H1 (cell line): Measurements from ENCODE around the gene GDI2. TPM values are rescaled to one million over a fixed set of nuclear protein-coding genes. Genes with fewer than 3 reads are reported as not detected.
A peak's percentile ranks its signal among the peaks of the same experiment; 100 is the strongest.

ENCODE experiments used
- CTCF ChIA-PET: fragments of 300-600 bp; sonication (Branson Sonifier 250); formaldehyde crosslinking; loops from one replicate; lab custom pipeline; 2021; ENCODE audit not compliant: partially characterized antibody; lab: Charles Lee
- POLR2A ChIA-PET: fragments of 300-600 bp; sonication (Branson Sonifier 250); formaldehyde crosslinking; loops from one replicate; lab custom pipeline; 2021; ENCODE audit warnings: inconsistent platforms; ENCODE audit not compliant: partially characterized antibody; lab: Charles Lee
- DNase-seq, 2 experiments: peaks; one replicate each; pipeline versions ENCODE4 v3.0.0 to v3.0.0-alpha.2; 2010 to 2022; ENCODE audit warnings: low spot score in 2 of 2, low read depth in 1 of 2, mixed read lengths in 1 of 2
- FAIRE-seq: peaks from 2 replicates; lab custom pipeline; 2011; peaks lifted over from hg19 to GRCh38; lab: Jason Lieb, UNC
- H2AFZ ChIP-seq: 2 replicates; pipeline ENCODE4 v1.8.1; 2012; ENCODE audit warnings: low read length, inconsistent platforms
- H2AK5ac ChIP-seq: 2 replicates; pipeline ENCODE4 v1.6.1; 2013; ENCODE audit warnings: low read depth, low read length
- H2BK120ac ChIP-seq: replicated peaks from 2 replicates; pipeline ENCODE3; 2013; ENCODE audit warnings: low read depth, low read length, inconsistent platforms
- H2BK12ac ChIP-seq: 2 replicates; pipeline ENCODE4 v1.6.1; 2013; ENCODE audit warnings: low read depth, low read length
- H2BK15ac ChIP-seq: 2 replicates; pipeline ENCODE4 v1.6.1; 2013; ENCODE audit warnings: low read length
- H2BK20ac ChIP-seq: 2 replicates; pipeline ENCODE4 v1.6.1; 2013; ENCODE audit warnings: low read length
- H2BK5ac ChIP-seq: 2 replicates; pipeline ENCODE4 v1.6.1; 2013; ENCODE audit warnings: low read depth, low read length
- H3K14ac ChIP-seq: 2 replicates; pipeline ENCODE4 v1.6.1; 2013; ENCODE audit warnings: inconsistent platforms; ENCODE audit not compliant: insufficient read length
- H3K18ac ChIP-seq: 2 replicates; pipeline ENCODE4 v1.6.1; 2013; ENCODE audit warnings: low read length; ENCODE audit errors: extremely low read depth
- H3K23ac ChIP-seq: 2 replicates; pipeline ENCODE4 v1.6.1; 2013; ENCODE audit warnings: inconsistent platforms; ENCODE audit not compliant: insufficient read length
- H3K23me2 ChIP-seq: 2 replicates; pipeline ENCODE4 v1.6.1; 2013; ENCODE audit warnings: low read depth, low read length
- H3K27ac ChIP-seq: 2 replicates; pipeline ENCODE4 v1.6.1; 2011; ENCODE audit warnings: low read depth, low read length, inconsistent platforms
- H3K27me3 ChIP-seq, 4 experiments: replicated peaks in 1 of 4; 1 replicate in 1 of 4; 2 replicates in 3 of 4; pipeline versions ENCODE4 v1.6.1 to v1.8.1; 2011 to 2013; ENCODE audit warnings: low read length in 3 of 4, mild to moderate bottlenecking in 3 of 4, inconsistent platforms in 2 of 4, mixed read lengths in 2 of 4, moderate library complexity in 1 of 4; ENCODE audit not compliant: control insufficient read depth in 3 of 4, insufficient read depth in 3 of 4; ENCODE audit errors: extremely low read depth in 1 of 4
- H3K36me3 ChIP-seq, 4 experiments: 2 replicates each; pipeline versions ENCODE4 v1.6.1 to v1.8.1; 2011 to 2013; ENCODE audit warnings: mild to moderate bottlenecking in 4 of 4, low read length in 3 of 4, moderate library complexity in 2 of 4, control low read depth in 1 of 4, inconsistent platforms in 1 of 4; ENCODE audit not compliant: insufficient read depth in 4 of 4, control insufficient read depth in 2 of 4
- H3K4ac ChIP-seq: replicated peaks from 2 replicates; pipeline ENCODE3; 2013; ENCODE audit warnings: low read length, low read depth, mixed read lengths, inconsistent platforms; ENCODE audit not compliant: insufficient read length
- H3K4me1 ChIP-seq, 4 experiments: replicated peaks in 1 of 4; 1 replicate in 1 of 4; 2 replicates in 3 of 4; pipeline versions ENCODE4 v1.6.1 to v1.8.1; 2011 to 2013; ENCODE audit warnings: low read length in 3 of 4, inconsistent platforms in 2 of 4, mixed read lengths in 1 of 4; ENCODE audit not compliant: insufficient read depth in 4 of 4, control insufficient read depth in 3 of 4
- H3K4me2 ChIP-seq, 2 experiments: 2 replicates each; pipeline versions ENCODE4 v1.6.1 to v1.8.1; 2011 to 2013; ENCODE audit warnings: low read depth in 2 of 2, low read length in 2 of 2, control low read depth in 1 of 2, inconsistent platforms in 1 of 2, mild to moderate bottlenecking in 1 of 2; ENCODE audit not compliant: insufficient read depth in 1 of 2
- H3K4me3 ChIP-seq, 4 experiments: fragments of 200-600, 300-600 bp in 1 of 4; sonication (generic), shearing (Covaris generic), sonication (Bioruptor Twin) in 1 of 4; 2 replicates each; pipeline versions ENCODE4 v1.5.1 to v1.8.1; 2011 to 2016; ENCODE audit warnings: low read length in 4 of 4, low read depth in 3 of 4, control low read depth in 2 of 4, inconsistent platforms in 2 of 4, mild to moderate bottlenecking in 2 of 4, mixed read lengths in 1 of 4, moderate library complexity in 1 of 4; ENCODE audit not compliant: insufficient read depth in 2 of 4; ENCODE audit errors: extremely low read depth in 1 of 4
- H3K56ac ChIP-seq: replicated peaks from 2 replicates; pipeline ENCODE3; 2013; ENCODE audit warnings: low read depth, mild to moderate bottlenecking, mixed read lengths, low read length, inconsistent platforms; ENCODE audit not compliant: insufficient read length
- H3K79me1 ChIP-seq: 2 replicates; pipeline ENCODE4 v1.6.1; 2013; ENCODE audit warnings: low read depth, low read length, control low read depth
- H3K79me2 ChIP-seq, 2 experiments: 2 replicates each; pipeline versions ENCODE4 v1.6.1 to v1.8.1; 2012 to 2013; ENCODE audit warnings: low read length in 2 of 2, mild to moderate bottlenecking in 2 of 2, inconsistent platforms in 1 of 2; ENCODE audit not compliant: insufficient read depth in 2 of 2, control insufficient read depth in 1 of 2
- H3K9ac ChIP-seq, 4 experiments: replicated peaks in 1 of 4; 1 replicate in 1 of 4; 2 replicates in 3 of 4; pipeline versions ENCODE4 v1.6.1 to v1.8.1; 2011 to 2013; ENCODE audit warnings: low read depth in 3 of 4, low read length in 3 of 4, control low read depth in 2 of 4, mild to moderate bottlenecking in 2 of 4, moderate library complexity in 2 of 4, inconsistent platforms in 1 of 4; ENCODE audit errors: extremely low read depth in 1 of 4
- H3K9me3 ChIP-seq, 2 experiments: 2 replicates each; pipeline versions ENCODE4 v1.6.1 to v1.8.1; 2012 to 2013; ENCODE audit warnings: mild to moderate bottlenecking in 2 of 2, moderate library complexity in 2 of 2, control low read depth in 1 of 2, inconsistent platforms in 1 of 2, low read depth in 1 of 2, low read length in 1 of 2, mixed read lengths in 1 of 2; ENCODE audit not compliant: insufficient read depth in 2 of 2
- H4K20me1 ChIP-seq, 2 experiments: replicated peaks in 1 of 2; 2 replicates each; pipeline versions ENCODE3 to v1.8.1; 2011 to 2013; ENCODE audit warnings: inconsistent platforms in 2 of 2, low read length in 2 of 2, mild to moderate bottlenecking in 1 of 2; ENCODE audit not compliant: insufficient read depth in 2 of 2, control insufficient read depth in 1 of 2
- H4K5ac ChIP-seq: 2 replicates; pipeline ENCODE4 v1.6.1; 2013; ENCODE audit warnings: low read length, low read depth, mixed read lengths, inconsistent platforms; ENCODE audit not compliant: insufficient read length
- H4K8ac ChIP-seq: 2 replicates; pipeline ENCODE4 v1.8.0; 2013; ENCODE audit warnings: mild to moderate bottlenecking, moderate library complexity, low read length, inconsistent platforms; ENCODE audit not compliant: insufficient read depth; ENCODE audit errors: extremely low read depth
- H4K91ac ChIP-seq: replicated peaks from 2 replicates; pipeline ENCODE3; 2013; ENCODE audit warnings: low read length, mixed read lengths, inconsistent platforms; ENCODE audit not compliant: insufficient read length
- ATF2 ChIP-seq: IDR thresholded peaks from 2 replicates; pipeline ENCODE4 v1.6.1; 2012; ENCODE audit warnings: low read length, inconsistent platforms
- HDAC2 ChIP-seq, 2 experiments: fragments of 300-600 bp in 1 of 2; sonication (generic) in 1 of 2; IDR thresholded peaks; 2 replicates each; pipeline ENCODE4 v1.6.1; 2011 to 2012; ENCODE audit warnings: low read depth in 2 of 2, low read length in 2 of 2, mild to moderate bottlenecking in 2 of 2, moderate library complexity in 2 of 2, borderline replicate concordance in 1 of 2, inconsistent platforms in 1 of 2
- HDAC6 ChIP-seq: IDR thresholded peaks from one replicate; pipeline ENCODE4 v1.7.1; 2012; ENCODE audit warnings: low read depth, mild to moderate bottlenecking, inconsistent platforms, low read length, moderate library complexity
- POLR2A ChIP-seq, 2 experiments: IDR thresholded peaks; 1 replicate in 1 of 2; 2 replicates in 1 of 2; pipeline ENCODE4 v1.6.1; 2011; ENCODE audit warnings: low read depth in 2 of 2, low read length in 2 of 2, mild to moderate bottlenecking in 2 of 2; ENCODE audit errors: control extremely low read depth in 1 of 2
- POU5F1 ChIP-seq: IDR thresholded peaks from 2 replicates; pipeline ENCODE4 v1.6.1; 2011; ENCODE audit warnings: low read depth, mild to moderate bottlenecking, low read length, moderate library complexity
- RAD21 ChIP-seq, 2 experiments: IDR thresholded peaks in 1 of 2; conservative IDR thresholded peaks in 1 of 2; 2 replicates each; pipeline ENCODE4 v1.6.1; 2011; ENCODE audit warnings: low read depth in 2 of 2, low read length in 2 of 2, improper control_type of control experiment in 1 of 2, inconsistent platforms in 1 of 2, mild to moderate bottlenecking in 1 of 2, moderate library complexity in 1 of 2
- RNF2 ChIP-seq: fragments of 200-900, 300-1000 bp; sonication (generic); IDR thresholded peaks from 2 replicates; pipeline ENCODE4 v1.7.1; 2016; ENCODE audit warnings: borderline replicate concordance, low read depth, mild to moderate bottlenecking, antibody characterized with exemption, low read length; ENCODE audit not compliant: poor library complexity, severe bottlenecking; ENCODE audit errors: missing control alignments
- SIRT6 ChIP-seq: IDR thresholded peaks from one replicate; pipeline ENCODE4 v1.7.1; 2012; ENCODE audit warnings: low read length, inconsistent platforms
- SP1 ChIP-seq: IDR thresholded peaks from 2 replicates; pipeline ENCODE4 v1.6.1; 2011; ENCODE audit warnings: low read depth, low read length
- TAF1 ChIP-seq: IDR thresholded peaks from 2 replicates; pipeline ENCODE4 v1.6.1; 2011; ENCODE audit warnings: mild to moderate bottlenecking, low read depth, low read length
- TCF12 ChIP-seq: IDR thresholded peaks from 2 replicates; pipeline ENCODE4 v1.6.1; 2011; ENCODE audit warnings: low read depth, mild to moderate bottlenecking, low read length
- TEAD4 ChIP-seq: IDR thresholded peaks from 2 replicates; pipeline ENCODE4 v1.6.1; 2012; ENCODE audit warnings: low read depth, low read length, inconsistent platforms, mixed read lengths
- WGBS, 2 experiments: shearing (Covaris generic) in 1 of 2; methylation state at CpG; one replicate each; pipeline versions ENCODE4 v1.1.6 to v1.1.7; 2013 to 2015; ENCODE audit warnings: low lambda C conversion rate in 2 of 2, mixed read lengths in 2 of 2, inconsistent platforms in 1 of 2, low coverage in 1 of 2, missing lambda C conversion rate in 1 of 2; ENCODE audit not compliant: insufficient replicate concordance in 2 of 2, insufficient coverage in 1 of 2, insufficient read length in 1 of 2; ENCODE audit errors: extremely low coverage in 1 of 2, missing lambda C conversion rate in 1 of 2; 5-methylcytosine and 5-hydroxymethylcytosine counted together
- polyA plus RNA-seq, 7 experiments: library from polyadenylated mRNA; depleted of rRNA in 3 of 7; stranded (reverse) in 5 of 7; unstranded in 2 of 7; fragments of >200 nt in 5 of 7; fragments of 200-250 nt in 2 of 7; gene quantifications; 1 replicate in 5 of 7; 2 replicates in 1 of 7; 4 replicates in 1 of 7; pipeline versions ENCODE4 v1.2.1 to v1.2.3, GENCODE V29; 2011 to 2013; ENCODE audit warnings: missing spikeins in 2 of 7, mixed read lengths in 2 of 7
- total RNA-seq: library from RNA; stranded (reverse); fragmentation: NEBNext Ultra II Directional; extraction: Animal tissue kit (Norgen Biotek cat#: 25700); gene quantifications from 2 replicates; pipeline ENCODE4 v1.2.1, GENCODE V29; 2021

Gene GDI2
- total and polyA plus RNA-seq, 2 of the 8 experiments (the other 6 are each of a cell fraction or from before 2014, with no cell fraction given), result 168 to 385 TPM

- no peaks in the 10 kb centered on the region; a peak in 1 of 7 replicates for H3K4me1 ChIP-seq
- no peak overlapping the region for H2BK5ac ChIP-seq
- H3K14ac ChIP-seq, result no peak overlapping the region
- H3K23me2 ChIP-seq, result no peaks in the 10 kb centered on the region
- 96% methylated on average over 7 of the region's 7 CpGs; no CpG with 5 or more reads in 1 of the 2 experiments for WGBS, 2 experiments
- H3K9ac ChIP-seq, result no peak overlapping the region
- H2BK12ac ChIP-seq, result no peak overlapping the region
- H4K5ac ChIP-seq, result no peak overlapping the region
- H2AFZ ChIP-seq, result no peak overlapping the region
- H3K56ac ChIP-seq, result no peak overlapping the region
- H3K4me2 ChIP-seq, result no peak overlapping the region
- H2BK15ac ChIP-seq, result no peak overlapping the region
- CTCF ChIA-PET, result interaction anchor here (0.8 to 9.6 kb wide), 5 partner anchors 13 to 231 kb away, joined by 3 to 70 read pairs (median 4); no protein-coding TSS in a partner anchor
- no peak overlapping the region for H3K18ac ChIP-seq
- H3K4ac ChIP-seq, result no peak overlapping the region
- no peak overlapping the region for H2AK5ac ChIP-seq
- no peaks in the 10 kb centered on the region for H3K27me3 ChIP-seq
- POLR2A ChIA-PET, result interaction anchor here (0.6 to 3.6 kb wide), 5 partner anchors 9 to 231 kb away, joined by 3 to 14 read pairs (median 3); no protein-coding TSS in a partner anchor
- DNase-seq, result no peak
- peak overlapping the region; percentile 25; the same call in 1 of the 2 replicates for H4K8ac ChIP-seq
- no peak overlapping the region for H4K91ac ChIP-seq
- no peak overlapping the region for H3K23ac ChIP-seq
- no peak overlapping the region for H3K4me3 ChIP-seq
- H3K9me3 ChIP-seq, result no peaks in the 10 kb centered on the region
- H3K27ac ChIP-seq, result no peak overlapping the region
- no peaks in the 10 kb centered on the region for H3K36me3 ChIP-seq
- no peak for FAIRE-seq
- H3K79me2 ChIP-seq, result no peaks in the 10 kb centered on the region
- peaks cover 0 to 2% of the 10 kb centered on the region in 2 experiments for H4K20me1 ChIP-seq
- no peaks in the 10 kb centered on the region for H3K79me1 ChIP-seq
- H2BK20ac ChIP-seq, result no peak overlapping the region
- no peak overlapping the region for H2BK120ac ChIP-seq
- TF ChIP-seq TEAD4 (no peak), SIRT6 (no peak), TAF1 (no peak), HDAC2 (IDR thresholded peaks at IDR 0.05; ENCODE audit: borderline replicate concordance in 1 of 2, low read depth in 2 of 2, low read length in 2 of 2) (no peak), SP1 (no peak), RNF2 (no peak), HDAC6 (no peak), POU5F1 (no peak), ATF2 (no peak), POLR2A (IDR thresholded peaks at IDR 0.05; ENCODE audit: control extremely low read depth in 1 of 2, low read depth in 2 of 2, low read length in 2 of 2) (no peak), RAD21 (IDR thresholded peaks at IDR 0.05 in 1 of 2, conservative IDR thresholded peaks at IDR 0.05 in 1 of 2; ENCODE audit: low read depth in 2 of 2, low read length in 2 of 2) (no peak), TCF12 (no peak)
Measured at GRCh38 chr10:5860066-5860465, 46.8 kb upstream of the GDI2 start.
